ENCODE data around the gene SNED1.

SNED1 gene

DNA sequence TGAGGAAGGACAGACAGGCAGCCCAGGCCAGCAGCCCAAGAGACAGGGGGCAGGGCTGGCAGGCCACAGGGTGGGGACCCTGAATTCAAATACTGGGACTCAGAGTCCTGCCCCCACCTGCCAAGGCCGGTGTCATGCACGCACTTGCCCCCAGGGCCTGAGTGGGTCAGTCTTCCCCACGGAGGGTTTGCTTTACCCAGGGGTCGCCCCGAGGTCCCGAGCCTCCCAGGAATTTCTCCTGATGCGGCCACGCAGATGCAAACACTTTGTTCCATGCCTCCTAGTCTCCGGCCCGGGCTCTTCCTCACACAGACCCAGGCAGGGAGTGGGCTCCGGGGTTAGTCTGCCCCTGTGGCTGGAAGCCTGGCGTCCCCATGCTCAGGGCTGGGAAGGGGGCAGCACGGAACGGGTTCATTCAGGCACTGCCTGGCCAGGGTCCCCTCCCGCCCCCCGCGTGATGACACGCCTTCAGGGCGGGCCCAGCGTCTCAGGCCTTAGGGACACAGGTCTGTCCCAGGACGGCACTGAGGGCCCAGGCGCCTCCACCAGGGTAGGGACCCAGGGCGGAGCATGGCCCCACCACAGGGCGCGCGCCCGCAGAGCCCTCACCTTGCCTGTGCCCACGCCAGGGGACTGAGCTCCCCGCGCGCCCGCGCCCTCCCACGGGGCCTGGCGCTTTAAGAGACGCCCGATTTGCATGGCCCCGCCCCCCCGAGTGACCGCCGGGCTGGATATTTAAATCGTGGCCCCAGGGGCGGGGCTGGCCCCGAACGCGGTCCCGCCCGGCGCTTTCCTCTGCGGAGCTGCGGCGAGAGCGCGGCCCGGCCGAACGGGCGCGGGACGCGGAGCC lies at the start of gene SNED1:
SNED1 (plus strand) TSS at position 763 of the 850 bp plus-strand sequence. CDS start 220 bp downstream, outside the sequence.
- DNase-seq: no peak

DNA sequence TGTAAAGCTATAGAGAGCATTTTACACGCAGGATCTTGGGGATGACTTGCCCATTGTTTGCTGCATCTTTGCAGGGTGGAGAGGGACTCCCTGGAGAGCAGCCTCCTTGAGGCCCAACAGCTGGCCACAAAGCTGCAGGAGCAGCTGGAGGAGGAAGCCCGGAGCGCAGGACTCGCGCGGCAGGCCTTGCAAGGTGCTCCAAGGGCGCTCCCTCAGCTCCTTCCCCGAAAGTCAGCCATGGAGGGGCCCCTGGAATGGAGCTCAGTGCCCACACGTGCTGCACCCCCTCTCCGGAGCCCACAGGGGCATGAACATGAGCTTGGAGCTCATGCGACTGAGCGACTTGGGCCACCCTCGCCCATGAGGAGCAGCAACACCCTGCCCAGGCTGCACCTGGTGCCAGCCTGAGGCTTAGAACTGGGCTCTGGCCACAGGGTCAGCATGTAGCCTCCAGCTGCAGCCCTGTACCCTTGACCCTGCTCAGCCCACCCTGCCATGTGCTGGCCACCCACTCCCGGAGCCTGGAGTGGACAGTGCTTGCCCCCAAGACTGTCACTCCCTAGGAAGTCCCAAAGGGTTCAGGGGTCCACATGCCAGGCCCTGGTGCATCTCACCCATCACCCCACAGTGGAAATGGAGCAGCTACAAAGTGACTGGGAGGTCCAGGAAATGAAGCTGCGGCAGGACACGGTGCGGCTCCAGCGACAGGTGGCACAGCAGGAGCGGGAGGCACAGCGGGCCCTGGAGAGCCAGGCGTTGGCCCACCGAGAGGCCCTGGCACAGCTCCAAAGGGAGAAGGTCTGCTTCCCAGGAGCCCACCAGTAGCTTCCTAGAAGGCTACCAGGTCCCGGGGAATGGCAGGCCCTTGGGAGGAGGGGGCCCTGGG lies 49.3 kb upstream of the SNED1 start:
- no peak for DNase-seq

DNA sequence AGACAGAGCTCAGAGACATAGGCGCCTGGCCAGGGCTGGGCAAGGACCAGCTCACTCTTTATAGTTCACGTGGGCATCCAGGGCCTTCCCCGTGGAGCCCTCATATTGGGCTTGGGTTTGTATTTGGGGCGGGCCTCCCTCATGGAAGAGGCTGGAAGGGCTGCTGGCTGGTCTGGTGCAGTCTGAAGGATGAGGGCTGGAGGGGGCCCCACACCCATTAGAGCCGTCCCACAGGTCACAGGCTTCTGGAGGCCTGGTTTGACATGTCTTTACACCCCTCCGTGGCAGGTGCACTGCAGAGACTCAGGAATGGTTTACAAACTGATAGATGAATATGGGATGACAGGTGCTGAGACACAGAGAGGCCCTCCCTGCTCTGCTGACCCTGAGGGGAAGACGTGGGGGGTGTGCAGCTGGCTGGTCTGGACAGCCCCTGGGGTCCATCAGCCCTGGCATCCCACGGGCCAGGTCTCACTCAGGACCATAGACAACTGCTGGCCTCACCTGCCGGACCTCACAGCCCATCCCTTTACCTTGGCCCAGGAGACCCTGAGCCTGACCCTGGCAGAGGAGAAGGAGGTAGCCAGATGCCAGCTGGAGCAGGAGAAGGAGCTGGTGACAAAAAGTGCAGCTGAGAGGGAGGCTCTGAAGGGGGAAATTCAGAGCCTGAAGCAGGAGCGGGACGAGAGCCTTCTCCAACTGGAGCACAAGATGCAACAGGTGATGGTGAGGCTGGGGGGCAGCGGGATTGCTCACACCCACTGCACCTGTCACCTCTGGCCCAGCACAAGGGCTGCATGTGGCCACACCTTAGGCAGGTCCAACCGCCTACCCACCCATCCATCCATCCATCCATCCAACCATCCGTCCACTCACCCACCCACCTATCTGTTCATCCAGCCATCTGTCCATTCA lies 48.4 kb upstream of the SNED1 start:
- no peak for DNase-seq

DNA sequence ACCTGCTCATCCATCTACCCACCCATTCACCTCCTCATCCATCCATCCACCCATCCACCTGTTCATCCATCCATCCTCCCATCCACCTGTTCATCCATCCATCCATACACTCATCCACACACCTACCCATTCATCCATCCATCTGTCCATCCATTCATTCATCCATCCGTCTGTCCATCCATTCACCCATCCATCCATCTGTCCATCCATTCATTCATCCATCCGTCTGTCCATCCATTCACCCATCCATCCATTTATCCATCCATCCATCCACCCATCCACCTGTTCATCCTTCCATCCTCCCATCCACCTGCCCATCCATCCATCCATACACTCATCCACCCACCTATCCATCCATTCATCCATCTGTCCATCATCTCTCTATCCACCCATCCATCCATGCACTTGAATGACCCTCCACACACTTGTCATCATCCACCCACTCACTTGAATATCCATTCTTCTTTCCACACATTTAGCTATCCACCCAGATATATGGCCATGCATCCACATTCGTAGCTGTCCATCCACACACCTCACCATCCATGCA lies 47.3 kb upstream of the SNED1 start:
- DNase-seq: no peak

DNA sequence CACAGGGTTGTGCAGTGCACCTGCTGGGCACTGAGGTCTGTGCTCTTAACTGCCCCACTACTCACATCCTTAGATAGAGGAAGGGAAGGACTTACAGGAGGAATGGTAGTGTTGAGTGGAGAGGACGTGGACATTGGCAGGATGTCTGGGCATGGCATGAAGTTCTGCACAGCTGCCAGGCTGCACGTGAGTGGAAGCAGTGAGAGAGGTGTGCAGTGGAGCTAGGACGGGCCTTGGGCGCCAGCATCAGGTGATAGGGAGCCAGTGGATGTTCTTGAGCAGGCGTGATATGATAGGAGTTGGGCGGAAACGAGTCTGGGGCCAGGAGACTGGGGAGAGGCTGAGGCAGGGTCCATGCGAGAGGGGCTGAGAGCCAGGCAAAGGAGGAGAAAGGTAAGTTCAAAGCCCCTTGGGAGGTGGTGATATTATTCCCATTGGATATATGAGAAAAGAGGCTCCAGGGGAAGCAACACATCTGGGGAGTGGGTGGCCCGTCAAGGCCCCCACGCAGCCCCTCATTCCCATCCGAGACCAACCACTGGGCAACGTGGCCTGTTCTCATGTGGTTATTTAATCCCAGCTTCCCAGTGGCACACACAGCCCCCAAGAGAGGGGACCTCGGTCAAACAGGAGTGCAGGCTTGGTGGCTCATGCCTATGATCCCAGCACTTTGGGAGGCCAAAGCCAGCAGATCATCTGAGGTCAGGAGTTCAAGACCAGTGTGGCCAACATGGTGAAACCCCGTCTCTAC lies 45.7 kb upstream of the SNED1 start:
- DNase-seq: no peak

DNA sequence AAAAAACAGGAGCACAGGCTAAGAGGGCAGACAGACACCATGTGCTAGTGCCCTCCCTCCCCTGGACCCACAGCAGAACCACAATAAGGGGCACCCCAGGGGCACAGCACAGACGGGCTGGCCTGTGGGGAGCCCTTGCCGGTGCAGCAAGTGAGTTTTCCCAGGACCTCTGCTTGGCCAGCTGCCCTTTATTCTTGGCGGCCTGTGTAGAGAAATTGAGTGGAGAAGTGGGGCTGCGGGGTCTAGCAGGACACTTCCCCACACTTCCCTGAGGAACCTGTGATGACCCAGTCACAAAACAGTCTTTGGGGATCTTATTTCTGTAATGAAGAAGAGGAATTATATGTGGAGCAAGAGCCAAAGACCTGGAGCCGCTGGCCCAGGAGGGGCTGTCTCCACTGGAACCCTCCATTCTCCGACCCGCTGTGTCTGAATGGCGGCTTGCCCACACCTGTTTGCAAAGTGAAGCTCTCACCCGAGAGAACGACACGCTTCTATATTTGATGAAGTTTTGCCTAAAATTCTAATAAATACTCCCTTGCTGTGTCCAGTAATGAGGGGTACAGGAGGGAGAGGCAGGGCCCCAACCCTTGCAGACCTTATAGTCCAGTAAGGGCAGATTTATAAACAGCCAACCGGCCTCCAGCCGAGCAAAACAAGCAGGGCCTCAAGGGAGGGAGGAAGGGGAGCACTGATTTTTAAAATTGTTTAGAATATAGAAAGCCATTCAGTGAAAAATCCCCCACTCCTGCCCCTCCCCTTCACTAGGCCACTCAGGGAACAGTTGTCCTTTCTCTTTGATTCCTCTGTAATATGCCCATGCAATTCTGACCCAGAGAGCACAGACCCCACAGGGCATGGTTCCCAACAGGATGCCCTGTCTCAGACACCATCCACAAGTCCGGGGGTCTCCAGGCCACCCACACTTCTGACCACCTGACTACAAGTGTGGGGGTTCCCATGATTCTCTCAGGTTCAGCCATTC lies 44.7 kb upstream of the SNED1 start:
- no peak for DNase-seq

DNA sequence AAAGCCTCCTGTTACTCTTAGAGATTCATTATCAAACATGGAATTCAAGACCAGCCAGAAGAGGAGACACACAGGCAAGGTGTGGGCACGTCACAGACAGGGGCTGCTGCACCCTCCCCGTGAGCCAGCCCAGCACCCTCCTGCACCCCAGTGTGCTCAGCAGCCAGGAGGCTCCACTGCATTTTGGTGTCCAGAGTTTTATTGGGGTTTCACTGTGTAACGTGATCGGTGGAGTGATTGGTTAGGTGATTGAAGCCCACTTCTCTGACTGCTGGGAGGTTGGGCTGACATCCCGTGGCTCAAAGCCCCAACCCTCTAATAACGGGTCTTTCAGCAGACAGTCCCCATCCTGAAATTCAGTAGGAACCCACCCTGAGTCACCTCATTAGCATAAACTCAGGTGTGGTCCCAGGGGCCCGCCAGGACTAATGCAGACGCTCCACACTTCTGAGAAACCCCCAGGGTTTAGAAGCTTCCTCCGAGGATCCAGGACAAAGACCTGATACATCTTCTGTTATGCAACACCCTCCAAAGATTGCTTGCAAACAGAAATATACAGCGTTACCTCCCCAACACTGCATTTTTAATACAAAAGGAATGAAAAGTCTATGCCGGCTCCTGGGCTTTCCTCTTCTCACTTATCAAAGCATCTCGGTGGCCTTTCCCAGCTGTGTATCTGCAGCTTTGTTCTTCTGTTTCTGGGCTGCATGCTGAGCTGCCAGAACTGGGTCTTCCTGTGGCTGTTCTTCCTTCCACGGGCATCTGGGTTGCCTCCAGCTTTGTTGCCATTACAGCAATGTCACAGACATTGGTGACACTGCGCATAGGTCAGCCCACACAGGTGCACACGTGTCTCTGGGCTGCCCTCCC lies 43.7 kb upstream of the SNED1 start:
- DNase-seq: no peak

DNA sequence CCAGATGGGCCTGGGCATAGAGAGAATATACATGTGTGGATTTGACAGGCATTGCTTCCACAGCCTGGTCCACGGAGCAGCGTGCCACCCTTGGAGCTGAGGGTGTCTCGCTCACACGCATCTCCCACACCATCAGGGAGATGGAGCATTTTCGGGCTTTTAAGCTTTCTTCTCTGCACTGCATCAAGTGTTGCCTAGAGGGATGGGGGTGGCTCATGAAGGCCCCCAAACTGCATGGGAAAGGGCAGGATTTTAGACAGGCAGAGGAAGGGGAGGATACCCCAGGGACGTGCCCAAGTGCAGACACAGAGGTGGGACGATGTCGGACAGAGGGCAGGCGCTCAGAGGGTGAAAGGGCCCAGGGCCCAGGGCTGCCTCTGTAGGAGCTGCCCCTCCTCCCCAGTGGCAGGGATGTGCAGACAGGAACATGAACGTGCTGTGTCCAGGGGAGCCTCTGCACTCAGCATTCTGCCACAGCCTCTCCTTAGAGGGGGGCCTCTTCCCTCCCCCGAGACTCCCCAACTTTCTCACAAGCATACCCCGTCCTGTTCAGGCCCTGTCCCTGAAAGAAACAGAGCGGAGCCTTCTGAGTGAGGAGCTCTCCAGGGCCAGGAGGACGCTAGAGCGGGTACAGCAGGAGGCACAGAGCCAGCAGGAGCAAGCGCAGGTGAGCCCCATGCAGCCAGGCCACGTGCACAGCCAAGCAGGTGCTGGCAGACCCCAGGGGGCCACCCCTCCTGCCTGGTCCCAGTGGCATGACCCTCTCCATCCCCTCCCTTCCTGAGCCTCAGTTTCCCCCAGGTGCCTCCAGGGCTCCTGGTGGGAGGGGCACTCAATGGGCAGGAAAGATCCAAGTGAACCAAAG lies 42.9 kb upstream of the SNED1 start:
- DNase-seq: no peak

DNA sequence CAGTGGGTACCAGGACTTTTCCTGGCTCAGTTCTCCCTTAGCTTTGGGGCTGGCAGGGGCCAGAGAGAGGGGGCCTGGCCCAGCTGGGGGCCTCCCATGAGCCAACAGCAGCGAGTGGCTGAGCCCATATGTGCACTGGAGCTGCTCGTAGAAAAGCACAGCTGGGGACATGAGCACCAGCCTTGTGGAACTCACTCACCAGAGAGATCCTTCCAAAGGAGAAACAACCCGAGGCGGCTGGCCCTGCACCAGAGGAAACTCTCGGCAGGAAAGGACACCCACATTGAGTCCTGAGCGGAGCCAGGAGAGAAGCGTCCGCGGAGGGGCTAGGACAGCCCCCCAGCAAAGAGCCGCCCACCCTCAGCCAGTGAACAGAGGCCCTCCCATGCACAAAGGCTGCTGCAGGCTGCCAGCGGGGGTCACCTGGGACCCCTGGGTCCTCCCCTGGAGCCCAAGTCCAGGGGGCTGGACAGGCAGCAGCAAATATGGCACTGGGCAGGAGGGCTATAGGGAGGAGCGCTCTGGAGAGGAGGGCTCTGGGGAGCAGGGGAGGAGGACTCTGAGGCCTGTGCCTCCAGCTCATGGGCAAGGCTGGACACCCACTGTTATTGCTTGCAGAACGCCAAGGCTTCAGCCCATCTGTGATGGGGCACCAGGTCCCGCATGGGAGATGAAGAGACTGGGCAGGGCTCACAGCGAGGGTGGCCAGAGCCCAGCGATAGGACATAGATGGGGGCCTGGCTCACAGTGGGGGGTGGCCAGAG lies 42.1 kb upstream of the SNED1 start:
- no peak for DNase-seq

DNA sequence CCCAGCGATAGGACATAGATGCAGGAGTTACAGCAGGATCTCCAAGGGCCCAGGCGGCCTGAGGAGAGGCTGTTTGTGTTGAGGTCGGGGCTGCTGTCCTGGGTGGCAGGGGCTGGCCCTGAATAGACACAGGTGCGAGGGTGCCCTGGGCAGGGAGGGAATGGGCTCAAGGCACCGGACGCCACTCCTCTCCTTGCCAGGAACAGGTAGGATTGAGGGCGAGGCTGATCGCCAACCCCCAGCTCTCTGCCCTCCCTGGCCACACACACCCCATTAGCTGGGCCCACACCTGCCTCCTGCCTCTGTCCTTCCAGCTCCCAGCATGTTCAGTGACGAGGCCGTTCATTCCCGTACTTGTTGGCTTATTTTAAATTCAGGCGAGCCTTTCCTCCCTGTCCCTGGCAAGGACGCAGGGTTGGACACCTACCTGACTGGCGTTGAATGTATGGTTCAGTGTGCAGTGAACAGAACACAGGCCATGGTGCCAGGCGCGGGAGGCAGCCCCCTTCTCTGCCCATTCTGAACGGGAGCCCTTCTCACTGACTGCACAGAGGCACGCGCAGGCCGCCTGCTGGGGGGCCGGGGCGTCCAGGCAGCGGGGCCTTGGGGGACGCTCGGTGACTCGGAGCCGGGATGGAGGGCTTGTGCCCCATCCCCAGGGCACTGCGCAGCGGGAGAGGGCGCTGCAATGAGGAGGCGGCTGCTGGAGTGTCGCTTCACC lies 41.3 kb upstream of the SNED1 start:
- no peak for DNase-seq

DNA sequence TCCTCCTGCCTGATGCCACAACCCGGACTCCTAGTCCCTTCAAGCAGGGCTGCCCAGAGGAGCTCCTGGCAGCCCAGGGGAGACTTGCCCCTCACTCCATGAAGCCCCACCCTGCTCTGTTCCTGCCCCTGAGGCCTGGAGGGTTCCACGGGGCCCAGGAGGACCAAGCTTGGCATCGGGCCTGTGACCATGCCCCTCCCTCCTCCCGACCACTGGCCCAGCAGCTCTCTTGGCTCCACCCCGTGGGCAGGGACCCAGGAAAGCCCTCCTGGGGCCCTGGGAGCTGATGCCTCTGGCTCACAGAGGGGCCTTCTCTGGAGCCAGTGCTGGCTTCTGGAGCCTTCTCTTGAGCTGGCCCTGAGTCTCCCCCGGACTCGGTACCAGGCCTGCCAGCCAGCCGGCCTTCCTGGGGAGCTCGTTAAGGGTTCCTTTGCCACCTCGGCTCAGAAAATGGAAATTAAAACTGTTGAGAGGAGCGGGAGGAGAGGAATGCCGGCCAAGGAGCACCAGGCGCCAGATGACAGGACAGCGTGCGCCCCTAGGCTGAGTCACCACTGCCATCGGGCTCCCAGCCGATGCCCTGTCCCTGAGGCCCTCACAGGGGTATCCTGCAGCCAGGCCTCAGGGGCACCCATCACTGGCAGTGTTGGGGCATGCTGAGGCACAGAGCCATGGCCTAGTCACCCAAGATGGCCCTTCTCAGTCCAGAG lies 40.6 kb upstream of the SNED1 start:
- no peak for DNase-seq

DNA sequence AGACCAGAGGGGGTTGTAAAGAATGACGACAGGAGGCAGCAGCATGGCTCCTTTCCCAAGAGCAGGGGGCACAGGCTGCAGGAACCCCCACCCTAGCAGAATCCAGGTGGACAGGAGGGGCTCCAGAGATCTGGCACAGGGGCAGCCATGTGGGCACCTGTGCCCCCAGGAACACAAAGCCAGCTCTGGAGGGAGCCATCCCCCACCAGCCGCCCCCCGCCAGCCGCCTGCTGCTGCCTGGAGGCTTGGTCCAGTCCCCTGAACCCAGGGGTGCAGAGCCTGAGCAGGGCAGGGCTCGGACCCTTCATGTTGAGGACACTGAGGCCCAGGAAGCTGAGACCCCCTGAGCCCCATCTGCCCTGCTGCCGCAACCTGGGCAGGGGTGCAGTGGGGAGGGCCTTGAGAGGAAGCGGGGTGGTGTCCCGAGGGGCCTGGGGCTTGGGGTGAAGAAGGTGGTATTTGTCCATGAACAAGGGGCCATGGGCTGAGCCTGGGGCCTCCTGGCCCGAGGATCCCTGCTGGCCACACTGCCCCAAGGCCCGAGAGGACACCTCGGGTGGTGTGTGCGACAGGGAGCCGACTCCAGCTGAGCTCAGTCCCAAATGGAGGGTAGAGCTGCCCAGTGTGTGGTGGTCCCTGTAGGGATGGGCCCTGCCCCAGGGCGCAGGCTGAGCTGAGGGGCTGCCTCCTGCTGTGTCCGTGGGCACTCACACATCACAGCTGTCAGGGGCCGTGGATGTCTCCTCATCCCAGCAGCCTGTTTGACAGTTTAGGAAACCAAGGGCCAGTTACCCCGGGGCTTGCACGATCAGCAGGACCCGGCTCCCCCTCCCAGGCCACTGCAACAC lies 39.8 kb upstream of the SNED1 start:
- DNase-seq: no peak

DNA sequence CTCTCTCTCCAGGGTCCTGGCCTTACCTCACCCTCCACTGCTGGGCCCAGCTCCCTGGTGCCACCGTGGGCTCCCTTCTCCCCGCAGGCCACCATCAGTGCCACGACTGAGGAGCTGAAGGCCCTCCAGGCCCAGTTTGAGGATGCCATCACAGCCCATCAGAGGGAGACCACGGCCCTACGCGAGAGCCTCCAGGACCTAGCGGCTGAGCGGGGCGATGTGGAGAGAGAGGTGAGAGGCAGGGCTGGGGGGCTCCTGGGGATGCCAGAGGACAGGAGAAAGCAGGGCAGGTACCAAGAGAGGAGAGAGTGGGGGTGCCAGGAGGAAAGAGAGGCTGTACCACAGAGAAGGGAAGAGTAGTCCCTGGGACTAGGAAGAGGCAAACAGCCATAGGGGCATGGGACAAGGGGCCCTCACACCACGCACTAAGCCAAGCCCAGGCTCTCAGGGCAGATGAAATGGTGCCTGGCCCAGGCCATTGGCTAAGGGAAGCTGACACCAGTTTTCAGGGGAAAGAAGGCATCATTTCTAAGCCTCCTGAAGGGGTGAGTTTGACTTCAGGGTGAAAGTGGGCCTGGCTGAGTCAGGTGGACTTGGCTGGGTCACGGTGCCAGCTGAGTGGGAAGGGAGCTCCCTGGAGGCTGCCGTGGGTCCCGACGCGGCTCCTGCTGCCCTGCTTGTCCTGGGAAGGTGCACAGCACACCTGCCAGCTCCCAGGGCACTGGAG lies 39.0 kb upstream of the SNED1 start:
- DNase-seq: no peak

DNA sequence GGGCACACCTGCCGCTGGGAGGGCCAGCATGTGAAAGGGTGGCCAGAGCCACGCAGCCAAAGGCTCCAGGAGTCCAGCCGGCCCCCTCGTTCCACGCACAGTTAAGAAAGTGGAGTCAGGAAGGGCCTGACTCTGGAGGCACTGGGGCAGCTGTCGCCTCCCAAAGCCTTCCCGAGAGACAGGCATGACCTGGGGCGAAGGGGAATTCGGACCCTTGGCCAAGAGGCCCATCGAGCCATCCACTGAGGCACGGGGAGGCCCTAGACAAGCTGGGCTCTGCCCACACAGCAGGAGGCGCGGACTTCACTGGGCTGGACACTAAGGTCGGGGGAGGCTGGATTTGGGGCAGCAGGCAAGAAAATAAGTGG lies 38.5 kb upstream of the SNED1 start:
- no peak for DNase-seq
